Activated T-cell treated with anti-CD3 and anti-CD28 coated beads for 1 hour (primary cell): ENCODE results near the gene ALKBH7.
"Not testable (repeated sequence)": the region's sequence is repeated elsewhere in the genome, so short reads cannot be mapped to it uniquely, and the experiment has no call there.

ENCODE experiments used
- DNase-seq: peaks from one replicate; pipeline ENCODE4 v3.0.0-alpha.2; 2020; ENCODE audit warnings: low read depth

Gene ALKBH7

GRCh38 chr19:6372594-6373095, at the start of gene ALKBH7:
ALKBH7 (plus strand) TSS chr19:6372794; CDS start chr19:6372821, 27 bp downstream.
- peak; percentile 90 for DNase-seq

DNA sequence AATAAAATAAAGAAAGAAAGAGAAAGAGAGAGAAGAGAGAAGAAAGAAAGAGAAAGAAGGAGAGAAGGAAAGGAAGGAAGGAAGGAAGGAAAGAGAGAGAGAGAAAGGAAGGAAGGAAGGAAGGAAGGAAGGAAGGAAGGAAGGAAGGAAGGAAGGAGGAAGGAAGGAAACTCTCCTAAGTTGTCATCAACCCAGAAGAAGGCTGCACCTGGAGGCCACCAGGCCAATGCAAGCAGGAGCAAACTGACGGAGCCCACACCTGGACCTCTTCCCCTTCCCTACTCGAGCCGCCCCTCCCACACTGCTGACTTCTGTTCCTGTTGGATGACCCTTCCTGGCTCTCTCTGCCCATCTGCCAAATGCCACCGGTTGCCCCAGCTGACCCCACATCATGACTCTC, 47.8 kb upstream of the ALKBH7 start:
- DNase-seq = no peak

- no peak for DNase-seq
Observed at GRCh38 chr19:6325614-6326013, 47.0 kb upstream of the ALKBH7 start.

DNA sequence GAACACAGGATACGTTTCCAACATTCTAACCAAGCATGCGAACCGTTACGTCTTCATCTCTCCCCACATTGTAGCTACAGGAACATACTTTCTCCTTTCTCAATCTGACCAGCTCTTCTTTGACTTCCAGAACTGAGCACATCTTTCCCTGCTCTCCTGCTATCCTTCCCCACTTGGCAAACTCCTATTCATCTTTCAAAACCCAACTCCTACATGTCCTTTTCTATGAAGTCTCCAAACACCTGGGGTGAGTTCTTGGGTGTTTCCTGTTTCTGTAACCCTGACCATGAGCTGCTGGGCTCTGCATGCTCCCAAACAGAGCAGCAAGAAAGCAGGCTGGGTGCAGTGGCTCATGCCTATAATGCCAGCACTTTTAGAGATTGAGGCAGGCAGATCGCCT, 45.8 kb upstream of the ALKBH7 start:
- no peak for DNase-seq

DNA sequence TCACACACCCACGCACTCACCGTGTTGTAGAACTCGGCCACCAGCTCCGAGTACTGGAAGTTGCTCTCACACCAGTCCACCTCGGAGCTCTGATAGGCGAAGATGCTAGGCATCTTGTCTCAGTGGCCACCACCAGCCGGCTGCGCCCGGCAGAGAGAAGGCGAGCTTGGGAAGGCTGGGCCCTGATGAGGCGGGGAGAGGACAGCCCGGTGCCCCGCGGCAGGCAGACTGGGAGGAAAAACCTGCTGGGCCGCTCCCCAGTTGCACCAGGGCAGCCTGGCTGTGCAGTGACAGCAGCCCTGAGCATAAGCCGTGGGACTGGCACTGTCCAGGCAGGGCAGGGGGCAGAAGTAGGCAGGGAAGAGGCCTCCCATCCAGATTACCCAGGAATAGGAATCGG, 39.2 kb upstream of the ALKBH7 start, which contains the start of gene ACER1:
ACER1 (minus strand) TSS at position 174 of the 400 bp plus-strand sequence; CDS start at position 113, 61 bp downstream.
- no peak for DNase-seq

DNA sequence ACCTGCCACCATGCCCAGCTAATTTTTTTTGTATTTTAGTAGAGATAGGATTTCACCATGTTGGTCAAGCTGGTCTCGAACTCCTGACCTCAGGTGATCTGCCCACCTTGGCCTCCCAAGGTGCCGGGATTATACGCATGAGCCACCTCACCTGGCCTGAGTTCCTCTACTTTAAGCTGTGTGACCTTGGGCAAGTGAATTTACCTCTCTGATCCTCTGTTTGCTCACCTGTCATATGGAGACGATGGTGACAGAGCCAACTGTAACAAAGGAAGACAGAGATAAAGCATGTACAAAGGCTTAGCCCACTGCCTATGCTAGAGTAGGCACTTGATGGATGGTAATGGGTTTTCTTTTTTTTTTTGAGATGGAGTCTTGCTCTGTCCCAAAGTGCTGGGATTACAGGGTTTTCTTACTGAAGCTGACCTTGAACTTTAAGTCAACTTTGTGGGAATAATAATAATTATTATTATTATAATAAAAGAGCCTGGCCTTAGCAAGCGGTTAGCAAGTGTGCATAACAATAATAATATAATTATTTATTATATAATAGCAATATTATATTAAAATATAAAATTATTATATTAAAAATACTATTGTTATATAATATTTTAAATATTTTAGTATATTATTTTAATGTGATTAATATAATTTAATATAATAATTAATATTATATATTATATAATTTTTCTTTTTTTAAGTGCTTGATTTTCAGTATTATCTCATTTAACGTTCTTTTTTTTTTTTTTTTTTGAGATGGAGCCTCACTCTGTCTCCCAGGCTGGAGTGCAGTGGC, 37.9 kb upstream of the ALKBH7 start:
- DNase-seq = no peak

- no peak for DNase-seq
Observed at GRCh38 chr19:6340493-6341201, 31.9 kb upstream of the ALKBH7 start.

- DNase-seq = no peak
Observed at GRCh38 chr19:6343462-6343861, 29.1 kb upstream of the ALKBH7 start.

GRCh38 chr19:6349271-6349670, 23.3 kb upstream of the ALKBH7 start:
- DNase-seq = not testable (repeated sequence)

GRCh38 chr19:6350688-6351087, 21.9 kb upstream of the ALKBH7 start:
- DNase-seq = no peak

DNA sequence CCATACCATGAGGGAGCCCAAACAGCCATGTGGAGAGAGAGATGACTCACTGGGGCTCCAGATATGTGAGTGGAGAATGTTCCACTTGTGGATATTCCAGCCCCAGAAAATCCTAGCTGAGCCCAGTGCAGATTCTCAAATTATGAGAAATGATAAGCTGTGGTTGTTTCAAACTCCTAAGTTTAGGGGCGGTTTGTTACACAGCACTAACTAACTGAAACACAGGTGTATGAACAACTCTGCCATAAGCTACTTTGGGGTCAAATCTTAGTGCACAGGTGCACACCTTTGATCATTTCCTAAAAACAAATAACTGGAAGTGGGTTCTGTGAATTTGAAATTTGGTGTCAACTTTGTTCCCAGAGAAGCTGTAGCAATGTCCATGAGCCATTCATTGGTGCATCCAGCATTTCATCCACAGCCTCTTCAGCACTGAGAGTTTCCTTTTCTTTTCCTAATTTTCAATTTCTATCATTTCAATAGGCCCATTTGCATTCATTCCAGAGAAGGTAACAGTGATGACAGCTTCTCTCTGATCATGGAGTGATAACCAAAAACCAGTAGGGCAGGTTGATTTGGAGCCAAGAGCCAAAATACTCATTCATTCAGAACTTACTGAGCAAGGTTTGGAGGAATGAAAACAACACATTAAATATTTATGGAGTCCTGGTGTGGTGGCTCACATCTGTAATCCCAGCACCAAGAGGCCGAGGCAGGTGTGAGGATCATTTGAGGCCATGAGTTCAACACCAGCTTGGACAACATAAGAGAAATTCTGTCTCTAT, 20.0 kb upstream of the ALKBH7 start:
- DNase-seq = no peak

- no peak for DNase-seq
Observed at GRCh38 chr19:6354098-6354674, 18.4 kb upstream of the ALKBH7 start.

DNA sequence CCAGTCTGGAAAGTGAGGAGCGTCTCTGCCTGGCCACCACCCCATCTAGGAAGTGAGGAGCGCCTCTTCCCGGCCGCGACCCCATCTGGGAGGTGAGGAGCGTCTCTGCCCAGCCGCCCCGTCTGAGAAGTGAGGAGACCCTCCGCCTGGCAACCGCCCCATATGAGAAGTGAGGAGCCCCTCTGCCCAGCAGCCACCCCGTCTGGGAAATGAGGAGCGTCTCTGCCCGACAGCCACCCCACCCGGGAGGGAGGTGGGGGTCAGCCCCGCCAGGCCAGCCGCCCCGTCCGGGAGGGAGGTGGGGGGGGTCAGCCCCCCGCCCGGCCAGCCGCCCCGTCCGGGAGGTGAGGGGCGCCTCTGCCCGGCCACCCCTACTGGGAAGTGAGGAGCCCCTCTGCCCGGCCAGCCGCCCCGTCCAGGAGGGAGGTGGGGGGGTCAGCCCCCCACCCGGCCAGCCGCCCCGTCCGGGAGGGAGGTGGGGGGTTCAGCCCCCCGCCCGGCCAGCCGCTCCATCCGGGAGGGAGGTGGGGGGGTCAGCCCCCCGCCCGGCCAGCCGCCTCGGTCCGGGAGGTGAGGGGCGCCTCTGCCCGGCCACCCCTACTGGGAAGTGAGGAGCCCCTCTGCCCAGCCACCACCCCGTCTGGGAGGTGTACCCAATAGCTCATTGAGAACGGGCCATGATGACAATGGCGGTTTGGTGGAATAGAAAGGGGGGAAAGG, 17.1 kb upstream of the ALKBH7 start:
- DNase-seq = not testable (repeated sequence)

- no peak for DNase-seq
Observed at GRCh38 chr19:6357174-6357573, 15.4 kb upstream of the ALKBH7 start.

GRCh38 chr19:6358003-6358402, 14.6 kb upstream of the ALKBH7 start:
- DNase-seq = no peak

DNA sequence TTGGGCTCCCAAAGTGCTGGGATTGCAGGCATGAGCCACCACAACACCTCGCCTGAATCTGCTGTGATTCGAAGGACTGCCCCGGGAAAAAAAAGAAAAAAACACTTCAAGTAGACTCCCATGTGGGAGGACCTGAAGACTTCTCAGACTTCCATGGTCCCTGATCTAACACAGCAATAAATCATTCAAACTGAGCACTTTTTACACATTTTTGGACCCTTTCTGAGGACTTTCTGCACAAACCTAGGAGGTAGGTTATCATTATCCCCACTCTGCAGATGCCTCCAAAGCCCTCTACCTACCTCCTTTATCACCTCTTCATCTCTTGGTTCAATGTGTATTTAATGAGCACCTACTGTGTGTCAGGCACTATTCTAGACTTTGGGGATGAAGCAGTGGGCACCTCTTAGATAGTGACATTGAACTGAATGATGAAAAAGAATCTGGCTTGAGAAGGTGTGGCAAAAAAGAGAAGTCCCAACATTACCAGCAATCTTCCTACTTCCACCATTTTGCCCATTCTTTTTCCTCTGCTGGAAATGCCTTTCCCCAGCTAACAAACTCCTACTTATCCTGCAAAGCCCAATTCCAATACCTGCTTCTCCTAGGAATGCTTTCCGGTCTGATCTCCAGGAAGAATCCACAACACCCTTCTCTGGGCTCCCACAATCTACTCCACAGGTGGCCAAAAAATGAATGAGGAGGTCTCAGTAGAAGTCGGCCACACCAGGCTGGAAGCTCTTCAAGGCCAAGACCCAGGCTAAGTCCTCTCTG, 12.8 kb upstream of the ALKBH7 start:
- DNase-seq = no peak

GRCh38 chr19:6360445-6360844, 12.1 kb upstream of the ALKBH7 start:
- DNase-seq = not testable (repeated sequence)

DNA sequence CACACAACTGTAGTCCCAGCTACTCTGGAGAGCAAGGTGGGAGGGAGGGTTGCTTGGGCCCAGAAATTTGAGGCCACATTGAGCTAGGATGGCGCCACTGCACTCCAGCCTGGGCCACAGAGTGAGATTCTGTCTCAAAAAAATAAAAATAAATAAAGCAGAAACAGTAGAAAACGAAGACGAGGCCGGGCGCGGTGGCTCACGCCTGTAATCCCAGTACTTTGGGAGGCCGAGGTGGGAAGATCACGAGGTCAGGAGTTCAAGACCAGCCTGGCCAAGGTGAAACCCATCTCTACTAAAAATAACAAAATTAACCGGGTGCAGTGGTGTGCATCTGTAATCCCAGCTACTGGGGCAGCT, 11.8 kb upstream of the ALKBH7 start:
- not testable (repeated sequence) for DNase-seq

DNA sequence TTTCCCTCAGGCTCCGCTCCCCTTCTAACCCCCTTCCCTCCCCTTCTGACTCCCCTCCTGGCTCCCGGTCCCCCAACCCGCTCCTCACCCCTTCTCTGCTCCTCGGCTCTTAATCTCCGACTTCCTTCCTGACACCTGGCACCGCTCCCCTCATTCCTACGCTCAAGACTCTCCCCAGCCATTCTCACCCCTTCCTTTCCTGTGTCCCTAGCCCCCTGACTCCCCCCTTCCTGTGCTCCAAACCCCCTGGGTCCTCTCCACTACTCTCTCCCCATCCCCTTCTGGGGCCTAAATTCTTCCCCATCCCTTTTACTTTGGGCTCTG, 10.6 kb upstream of the ALKBH7 start:
- DNase-seq = no peak

- no peak for DNase-seq
Observed at GRCh38 chr19:6362351-6362801, 10.2 kb upstream of the ALKBH7 start.

DNA sequence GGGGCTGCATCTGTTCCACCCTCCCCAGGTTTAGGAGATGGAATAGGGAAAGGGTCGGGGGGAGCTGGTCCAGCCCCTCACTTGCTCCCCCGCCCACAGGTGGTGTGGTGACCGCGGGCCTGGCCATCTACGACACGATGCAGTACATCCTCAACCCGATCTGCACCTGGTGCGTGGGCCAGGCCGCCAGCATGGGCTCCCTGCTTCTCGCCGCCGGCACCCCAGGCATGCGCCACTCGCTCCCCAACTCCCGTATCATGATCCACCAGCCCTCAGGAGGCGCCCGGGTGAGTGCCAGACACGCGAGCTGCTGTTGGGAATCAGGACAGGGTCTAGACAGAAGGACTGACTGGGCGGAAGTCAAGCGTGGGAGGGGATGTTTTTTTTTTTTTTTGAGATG, 8.2 kb upstream of the ALKBH7 start:
- DNase-seq = no peak
